ENCODE results near the gene RAPSN.

GRCh38 chr11:47466701-47467250, 17.8 kb upstream of the RAPSN start:
- TF ChIP-seq EZH2 (IDR thresholded peaks at IDR 0.05; ENCODE audit: borderline replicate concordance, insufficient read depth, low read depth, low read length, poor library complexity, severe bottlenecking) = no peak
- no peak for TF ChIP-seq CTCF (IDR thresholded peaks at IDR 0.05)
